ENCODE data around the gene RNPS1. TPM values are rescaled to one million over a fixed set of nuclear protein-coding genes. Genes with fewer than 3 reads are reported as not detected.
A peak's percentile ranks its signal among the peaks of the same experiment; 100 is the strongest.

The RNPS1 gene
- total and polyA plus RNA-seq, 9 of the 15 experiments (the other 6 are each of a cell fraction or from before 2014, with no cell fraction given) = 44.9 to 338 (median 202) TPM

- H3K4me3 ChIP-seq = no peak overlapping the region
- no peak for ATAC-seq
- H3K27ac ChIP-seq (ENCODE audit: extremely low read depth, low read depth, low read length) = no peak overlapping the region
- no peak overlapping the region for H3K4me2 ChIP-seq (ENCODE audit: insufficient read depth, low read length)
- POLR2A ChIA-PET = interaction anchor here (0.6 to 3.7 kb wide), 6 partner anchors 8 to 40 kb away, joined by 3 to 29 read pairs (median 4); partner anchors contain the start of gene E4F1
- H3K9me1 ChIP-seq (ENCODE audit: control insufficient read depth, insufficient read depth, low read length) = no peaks in the 10 kb centered on the region
- DNase-seq (ENCODE audit: extremely low read depth in 1 of 4, low spot score in 3 of 4) = no peak
- H2AFZ ChIP-seq (ENCODE audit: low read depth, low read length) = no peak overlapping the region
- CTCF ChIA-PET (ENCODE audit: low intra/inter-chr PET ratio) = no interaction called here
- no peak for FAIRE-seq
- H3K36me3 ChIP-seq (ENCODE audit: control insufficient read depth, insufficient read depth, low read length) = peaks cover 78% of the 10 kb centered on the region; the same call in 2 of the 3 replicates
- H3K9ac ChIP-seq (ENCODE audit: insufficient read depth in 1 of 2, low read depth in 2 of 2, low read length in 2 of 2) = no peak overlapping the region
- no peaks in the 10 kb centered on the region for H3K79me2 ChIP-seq (ENCODE audit: control insufficient read depth, insufficient read depth, low read length)
- in situ Hi-C loops (cut with MboI) = no loop called here
- BruUV-seq (replicated peaks) = no TSS peak
- WGBS (ENCODE audit: insufficient coverage, low coverage, missing lambda C conversion rate) = 95% methylated on average over 29 of the region's 51 CpGs
- H4K20me1 ChIP-seq (replicated peaks; ENCODE audit: control insufficient read depth, insufficient read depth, low read length) = no peaks in the 10 kb centered on the region
- intact Hi-C loops (cut with micrococcal nuclease) = no loop called here
- H3K27me3 ChIP-seq (ENCODE audit: control insufficient read depth in 2 of 2, insufficient read depth in 2 of 2, low read length in 2 of 2) = no peaks in the 10 kb centered on the region
- H3K9me3 ChIP-seq (replicated peaks; ENCODE audit: control insufficient read depth, insufficient read depth, low read depth, low read length) = no peaks in the 10 kb centered on the region
- H3K4me1 ChIP-seq (replicated peaks in 1 of 2; ENCODE audit: control insufficient read depth in 2 of 2, insufficient read depth in 2 of 2, low read length in 2 of 2) = peaks cover 0 to 64% of the 10 kb centered on the region in 2 experiments; a peak in 2 of 5 replicates
- TF ChIP-seq ZBTB7A (IDR thresholded peaks at IDR 0.05; ENCODE audit: borderline replicate concordance, control insufficient read depth, low read depth, low read length) (no peak), E2F5 (CRISPR knock-in tag; IDR thresholded peaks at IDR 0.05) (no peak), ZKSCAN8 (CRISPR knock-in tag; IDR thresholded peaks at IDR 0.05) (no peak), KLF13 (tag; IDR thresholded peaks at IDR 0.05; ENCODE audit: borderline replicate concordance, low read depth) (no peak), PKNOX1 (IDR thresholded peaks at IDR 0.05) (no peak), EWSR1 (IDR thresholded peaks at IDR 0.05; ENCODE audit: borderline replicate concordance, low read depth, partially characterized antibody) (no peak), NR2F6 (CRISPR knock-in tag; IDR thresholded peaks at IDR 0.05) (no peak), KAT8 (IDR thresholded peaks at IDR 0.05; ENCODE audit: low read depth) (no peak), ETS2 (tag; IDR thresholded peaks at IDR 0.05; ENCODE audit: borderline replicate concordance, poor library complexity, severe bottlenecking) (no peak), TAF1 (IDR thresholded peaks at IDR 0.05; ENCODE audit: control insufficient read depth, extremely low read depth, insufficient read depth, low read length, severe bottlenecking) (no peak), FOXA1 (IDR thresholded peaks at IDR 0.05; ENCODE audit: borderline replicate concordance) (no peak), NCOR1 (IDR thresholded peaks at IDR 0.05) (no peak), TARDBP (IDR thresholded peaks at IDR 0.05) (no peak), ZBTB8A (IDR thresholded peaks at IDR 0.05; ENCODE audit: partially characterized antibody) (no peak), CBFA2T3 (IDR thresholded peaks at IDR 0.05) (no peak), SRSF3 (IDR thresholded peaks at IDR 0.05; ENCODE audit: insufficient read depth, low read length) (no peak), CBX8 (IDR thresholded peaks at IDR 0.05; ENCODE audit: borderline replicate concordance, extremely low read depth, low read depth, low read length, poor library complexity, severe bottlenecking) (no peak), KLF16 (IDR thresholded peaks at IDR 0.05) (no peak), RBM22 (IDR thresholded peaks at IDR 0.05; ENCODE audit: low read depth, low read length, poor library complexity, severe bottlenecking) (peak; percentile 43)
Observed at GRCh38 chr16:2233872-2234812, 33.8 kb downstream of the RNPS1 start.

Data from K562 (cell line).